Measurements from ENCODE around the gene SBF2.

Gene SBF2

DNA sequence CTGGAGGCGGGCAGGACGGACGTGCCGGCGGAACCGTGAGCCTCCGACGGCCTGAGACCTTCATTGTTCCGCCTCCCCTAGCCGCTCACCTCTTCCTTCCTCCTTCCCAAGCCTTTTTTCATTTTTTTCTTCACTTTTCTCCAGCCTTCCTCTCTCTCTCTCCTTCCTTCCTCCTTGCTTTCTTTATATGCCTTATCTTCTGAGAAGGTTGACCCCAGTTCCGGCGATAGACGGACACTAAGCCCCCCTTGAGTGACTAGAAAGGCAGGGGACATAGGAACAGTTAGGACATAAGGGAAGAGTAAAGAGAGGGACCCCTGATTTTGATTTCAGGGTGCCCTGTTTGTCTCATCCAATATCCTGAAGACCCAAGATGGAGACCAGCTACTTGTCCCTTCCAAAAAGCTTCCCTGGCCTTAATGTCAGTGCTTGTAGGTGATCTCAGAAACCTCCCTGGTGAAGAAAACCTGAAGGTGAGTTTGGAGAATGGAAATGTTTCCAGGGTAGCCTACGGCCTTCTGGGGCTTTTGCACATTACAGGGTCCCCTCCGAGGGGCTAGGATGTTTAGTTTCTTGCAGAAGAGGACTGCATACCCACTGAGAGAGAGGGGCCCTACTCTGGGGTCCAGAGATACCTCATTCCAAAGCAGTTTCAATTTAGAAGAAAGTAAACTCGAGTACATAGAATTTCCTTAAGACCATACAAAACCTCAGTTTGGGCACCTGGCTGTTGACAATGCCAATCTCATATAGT lies 14.4 kb upstream of the SBF2 start:
- Histone ChIP-seq H3K9me3 (ENCODE audit: insufficient read depth, low read length) (no peaks in the 10 kb centered on the region), H3K27ac (ENCODE audit: low read depth, low read length) (peak overlapping the region; percentile 22), H3K79me2 (ENCODE audit: insufficient read depth, low read length) (no peaks in the 10 kb centered on the region), H3K4me2 (ENCODE audit: low read depth, low read length, poor library complexity, severe bottlenecking) (peak overlapping the region; percentile 58), H2AFZ (ENCODE audit: low read depth, low read length, severe bottlenecking) (peak overlapping the region; percentile 31), H3K9me2 (replicated peaks; ENCODE audit: insufficient read depth, low read length) (no peaks in the 10 kb centered on the region), H3K36me3 (ENCODE audit: low read length) (no peaks in the 10 kb centered on the region), H3K9ac (ENCODE audit: low read length) (peak overlapping the region; percentile 24; the same call in 1 of the 2 replicates), H3F3A (ENCODE audit: insufficient read depth) (no peaks in the 10 kb centered on the region), H3K27me3 (ENCODE audit: low read length) (no peaks in the 10 kb centered on the region), H4K20me1 (ENCODE audit: low read depth, low read length) (no peaks in the 10 kb centered on the region), H3K4me3 (ENCODE audit: insufficient read depth, low read length, poor library complexity, severe bottlenecking) (peak overlapping the region; percentile 16)
- no peak for TF ChIP-seq EZH2phosphoT487 (conservative IDR thresholded peaks at IDR 0.05; ENCODE audit: low read length)
- TF ChIP-seq, protein P1, sequence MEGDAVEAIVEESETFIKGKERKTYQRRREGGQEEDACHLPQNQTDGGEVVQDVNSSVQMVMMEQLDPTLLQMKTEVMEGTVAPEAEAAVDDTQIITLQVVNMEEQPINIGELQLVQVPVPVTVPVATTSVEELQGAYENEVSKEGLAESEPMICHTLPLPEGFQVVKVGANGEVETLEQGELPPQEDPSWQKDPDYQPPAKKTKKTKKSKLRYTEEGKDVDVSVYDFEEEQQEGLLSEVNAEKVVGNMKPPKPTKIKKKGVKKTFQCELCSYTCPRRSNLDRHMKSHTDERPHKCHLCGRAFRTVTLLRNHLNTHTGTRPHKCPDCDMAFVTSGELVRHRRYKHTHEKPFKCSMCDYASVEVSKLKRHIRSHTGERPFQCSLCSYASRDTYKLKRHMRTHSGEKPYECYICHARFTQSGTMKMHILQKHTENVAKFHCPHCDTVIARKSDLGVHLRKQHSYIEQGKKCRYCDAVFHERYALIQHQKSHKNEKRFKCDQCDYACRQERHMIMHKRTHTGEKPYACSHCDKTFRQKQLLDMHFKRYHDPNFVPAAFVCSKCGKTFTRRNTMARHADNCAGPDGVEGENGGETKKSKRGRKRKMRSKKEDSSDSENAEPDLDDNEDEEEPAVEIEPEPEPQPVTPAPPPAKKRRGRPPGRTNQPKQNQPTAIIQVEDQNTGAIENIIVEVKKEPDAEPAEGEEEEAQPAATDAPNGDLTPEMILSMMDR (IDR thresholded peaks at IDR 0.05; ENCODE audit: insufficient read depth, low read length, poor library complexity, severe bottlenecking) = no peak

DNA sequence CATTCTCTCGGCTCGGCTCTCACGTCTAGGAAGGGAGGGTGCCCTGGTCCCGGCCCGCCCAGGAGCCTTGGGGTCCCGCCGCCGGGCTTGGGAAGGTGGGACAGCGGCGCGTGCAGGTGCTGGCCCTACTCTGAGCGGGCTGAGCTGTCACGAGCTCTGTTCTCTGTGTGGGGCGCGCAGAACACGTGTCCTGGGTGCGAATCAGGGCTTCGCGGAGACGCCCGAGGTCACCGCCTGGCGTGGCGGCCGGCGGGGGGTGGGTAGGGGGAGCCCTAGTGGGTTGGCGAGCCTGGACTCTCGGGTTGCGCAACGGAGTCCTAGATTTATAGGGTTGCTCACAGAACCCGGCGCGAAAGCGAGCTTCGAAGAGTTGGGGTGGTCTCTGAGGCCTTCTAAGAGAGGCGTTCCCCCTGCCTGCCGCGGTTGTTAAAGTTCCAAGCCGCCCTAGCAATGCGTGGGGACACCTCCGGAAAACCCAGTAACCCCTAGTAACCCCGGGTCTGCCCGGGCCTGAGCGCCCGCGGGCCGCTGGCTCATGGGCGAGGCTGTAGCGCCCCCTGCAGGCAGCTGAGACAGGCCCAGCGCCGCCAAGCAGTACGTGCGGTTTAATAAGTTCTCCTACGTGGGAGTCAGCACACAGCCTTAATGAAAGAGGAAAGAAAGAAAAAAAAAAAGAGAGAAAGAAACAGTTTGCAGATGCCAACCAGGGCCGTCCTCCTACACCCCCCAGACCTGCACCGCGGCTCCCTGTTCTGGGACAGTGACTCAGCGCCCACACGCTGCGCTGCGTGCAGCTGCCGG lies 13.6 kb upstream of the SBF2 start:
- no peaks in the 10 kb centered on the region for H3K27me3 ChIP-seq (ENCODE audit: low read length)
- H3F3A ChIP-seq (ENCODE audit: insufficient read depth) = no peaks in the 10 kb centered on the region
- no peaks in the 10 kb centered on the region for H3K36me3 ChIP-seq (ENCODE audit: low read length)
- peak overlapping the region; percentile 31 for H2AFZ ChIP-seq (ENCODE audit: low read depth, low read length, severe bottlenecking)
- H3K9me3 ChIP-seq (ENCODE audit: insufficient read depth, low read length) = no peaks in the 10 kb centered on the region
- H3K79me2 ChIP-seq (ENCODE audit: insufficient read depth, low read length) = no peaks in the 10 kb centered on the region
- peak overlapping the region; percentile 16 for H3K4me3 ChIP-seq (ENCODE audit: insufficient read depth, low read length, poor library complexity, severe bottlenecking)
- no peaks in the 10 kb centered on the region for H3K9me2 ChIP-seq (replicated peaks; ENCODE audit: insufficient read depth, low read length)
- H3K9ac ChIP-seq (ENCODE audit: low read length) = peak overlapping the region; percentile 24; the same call in 1 of the 2 replicates
- H3K4me2 ChIP-seq (ENCODE audit: low read depth, low read length, poor library complexity, severe bottlenecking) = peak overlapping the region; percentile 58
- peak overlapping the region; percentile 22 for H3K27ac ChIP-seq (ENCODE audit: low read depth, low read length)
- TF ChIP-seq, protein P1 (IDR thresholded peaks at IDR 0.05; ENCODE audit: insufficient read depth, low read length, poor library complexity, severe bottlenecking) = peak; percentile 100
- TF ChIP-seq EZH2phosphoT487 (conservative IDR thresholded peaks at IDR 0.05; ENCODE audit: low read length) = no peak
- H4K20me1 ChIP-seq (ENCODE audit: low read depth, low read length) = no peaks in the 10 kb centered on the region

DNA sequence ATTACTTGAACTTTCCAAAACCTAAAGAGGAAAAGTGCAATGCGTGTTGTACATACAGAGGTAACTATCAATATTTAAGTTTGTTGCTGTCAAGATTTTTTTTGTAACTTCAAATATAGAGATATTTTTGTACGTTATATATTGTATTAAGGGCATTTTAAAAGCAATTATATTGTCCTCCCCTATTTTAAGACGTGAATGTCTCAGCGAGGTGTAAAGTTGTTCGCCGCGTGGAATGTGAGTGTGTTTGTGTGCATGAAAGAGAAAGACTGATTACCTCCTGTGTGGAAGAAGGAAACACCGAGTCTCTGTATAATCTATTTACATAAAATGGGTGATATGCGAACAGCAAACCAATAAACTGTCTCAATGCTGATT lies 13.0 kb upstream of the SBF2 start:
- no peak overlapping the region for H3K4me3 ChIP-seq (ENCODE audit: insufficient read depth, low read length, poor library complexity, severe bottlenecking)
- no peaks in the 10 kb centered on the region for H3K79me2 ChIP-seq (ENCODE audit: insufficient read depth, low read length)

More for the DNA sequence above, 13.0 kb upstream of the SBF2 start:
- no peak overlapping the region for H2AFZ ChIP-seq (ENCODE audit: low read depth, low read length, severe bottlenecking)
- no peak overlapping the region for H3K9ac ChIP-seq (ENCODE audit: low read length)
- H3F3A ChIP-seq (ENCODE audit: insufficient read depth) = no peaks in the 10 kb centered on the region
- H4K20me1 ChIP-seq (ENCODE audit: low read depth, low read length) = no peaks in the 10 kb centered on the region
- no peak for TF ChIP-seq EZH2phosphoT487 (conservative IDR thresholded peaks at IDR 0.05; ENCODE audit: low read length)
- TF ChIP-seq, protein P1 (IDR thresholded peaks at IDR 0.05; ENCODE audit: insufficient read depth, low read length, poor library complexity, severe bottlenecking) = no peak
- H3K4me2 ChIP-seq (ENCODE audit: low read depth, low read length, poor library complexity, severe bottlenecking) = no peak overlapping the region
- H3K9me3 ChIP-seq (ENCODE audit: insufficient read depth, low read length) = no peaks in the 10 kb centered on the region
- H3K9me2 ChIP-seq (replicated peaks; ENCODE audit: insufficient read depth, low read length) = no peaks in the 10 kb centered on the region
- no peak overlapping the region for H3K27ac ChIP-seq (ENCODE audit: low read depth, low read length)
- no peaks in the 10 kb centered on the region for H3K36me3 ChIP-seq (ENCODE audit: low read length)
- H3K27me3 ChIP-seq (ENCODE audit: low read length) = no peaks in the 10 kb centered on the region

Data from SU-DHL-6 (cell line).